Prostate gland (tissue), 2 donors: Measurements from ENCODE around the gene TFR2. TPM values are rescaled to one million over a fixed set of nuclear protein-coding genes. Genes with fewer than 3 reads are reported as not detected.

Experiments
- DNase-seq: peaks from one replicate; pipeline ENCODE4 v3.0.0-alpha.2; 2019; ENCODE audit warnings: low spot score
- H3K27ac ChIP-seq, 2 donors: fragments of 200-600 bp; sonication (generic); 2 replicates each; pipeline ENCODE4 v1.5.1; 2017 to 2019
- H3K27me3 ChIP-seq: fragments of 200-600 bp; sonication (generic); replicated peaks from 2 replicates; pipeline ENCODE4 v1.5.1; 2019; ENCODE audit not compliant: insufficient read depth
- H3K36me3 ChIP-seq, 2 donors: fragments of 200-600 bp; sonication (generic); 1 replicate in 1 of 2; 2 replicates in 1 of 2; pipeline versions ENCODE4 v1.5.1 to v1.8.1; 2017 to 2019
- H3K4me1 ChIP-seq: fragments of 200-600 bp; sonication (generic); replicated peaks from 2 replicates; pipeline ENCODE4 v1.5.1; 2019
- H3K4me3 ChIP-seq, 2 donors: fragments of 200-600 bp; sonication (generic); 2 replicates each; pipeline ENCODE4 v1.5.1; 2017 to 2019
- H3K9me3 ChIP-seq: fragments of 200-600 bp; sonication (generic); 2 replicates; pipeline ENCODE4 v1.5.1; 2017
- CTCF ChIP-seq, 4 experiments: fragments of 200-600 bp in 2 of 4; fragments of 450-650 bp in 2 of 4; sonication (generic) in 2 of 4; IDR thresholded peaks; 1 replicate in 3 of 4; 2 replicates in 1 of 4; pipeline ENCODE4 v1.5.1; 2016 to 2019; ENCODE audit warnings: antibody characterized with exemption in 4 of 4, mild to moderate bottlenecking in 2 of 4, moderate library complexity in 2 of 4
- POLR2A ChIP-seq: fragments of 450-650 bp; IDR thresholded peaks from one replicate; pipeline ENCODE4 v1.6.1; 2016; ENCODE audit warnings: antibody characterized with exemption, mild to moderate bottlenecking
- POLR2AphosphoS5 ChIP-seq: sonication (generic); formaldehyde crosslinking; IDR thresholded peaks from one replicate; pipeline ENCODE4 v1.6.1; 2017; ENCODE audit warnings: antibody characterized with exemption
- WGBS: methylation state at CpG from one replicate; pipeline ENCODE4 v1.1.5; 2018; 5-methylcytosine and 5-hydroxymethylcytosine counted together
- intact Hi-C: fragments of 100-400 bp; cut with DNase I; formaldehyde crosslinking; loops from one replicate; pipeline ENCODE4 v1.14.2; 2022
- total RNA-seq, 2 donors: library from RNA; depleted of rRNA; stranded (reverse); fragments of >200 nt; gene quantifications; one replicate each; pipeline ENCODE4 v1.1.0, GENCODE V29; 2016

The TFR2 gene
- total RNA-seq, 2 donors from 2014 or later: 0.59 to 2.3 TPM

DNA sequence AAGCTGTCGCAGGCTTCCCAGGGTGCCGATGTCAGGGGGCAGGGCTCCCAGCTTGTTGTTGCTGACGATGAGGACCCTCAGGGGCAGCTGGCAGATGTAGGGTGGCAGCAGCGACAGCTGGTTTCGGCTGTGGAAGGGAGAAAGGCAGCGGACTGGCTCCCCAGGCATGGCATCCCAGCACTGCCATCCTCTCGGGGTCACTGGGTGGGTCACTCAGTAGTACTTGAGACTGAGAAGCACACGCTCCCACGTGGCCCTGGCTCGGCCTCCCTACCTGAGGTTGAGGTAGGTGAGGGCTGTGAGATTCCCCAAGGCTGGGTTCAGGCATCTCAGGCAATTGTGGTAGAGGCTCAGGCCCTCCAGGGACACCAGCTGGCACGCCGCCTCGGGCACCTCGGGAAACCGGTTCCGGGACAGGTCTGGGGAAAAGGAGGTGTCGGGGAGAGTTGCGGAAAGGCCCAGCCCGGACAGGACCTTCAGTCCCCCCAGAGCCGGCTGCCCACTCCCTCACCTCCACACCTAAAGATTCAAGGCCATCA, 59.2 kb downstream of the TFR2 start:
- Histone ChIP-seq H3K4me1 (peaks cover 32% of the 10 kb centered on the region), H3K4me3 (peak overlapping the region in 1 of 2 donors; percentile 98), H3K36me3 (peaks cover 6 to 33% of the 10 kb centered on the region in 2 donors), H3K27me3 (no peaks in the 10 kb centered on the region), H3K27ac (peak overlapping the region; percentile 96 to 99), H3K9me3 (no peaks in the 10 kb centered on the region)
- intact Hi-C loops: loop anchor here (5.0 kb wide), 1 partner anchor 45 kb away; the partner anchor contains the start of gene AGFG2
- peak; percentile 74 for TF ChIP-seq POLR2AphosphoS5
- TF ChIP-seq POLR2A: no peak
- WGBS: 54% methylated on average over 20 of the region's 20 CpGs
- DNase-seq: peak; percentile 78

DNA sequence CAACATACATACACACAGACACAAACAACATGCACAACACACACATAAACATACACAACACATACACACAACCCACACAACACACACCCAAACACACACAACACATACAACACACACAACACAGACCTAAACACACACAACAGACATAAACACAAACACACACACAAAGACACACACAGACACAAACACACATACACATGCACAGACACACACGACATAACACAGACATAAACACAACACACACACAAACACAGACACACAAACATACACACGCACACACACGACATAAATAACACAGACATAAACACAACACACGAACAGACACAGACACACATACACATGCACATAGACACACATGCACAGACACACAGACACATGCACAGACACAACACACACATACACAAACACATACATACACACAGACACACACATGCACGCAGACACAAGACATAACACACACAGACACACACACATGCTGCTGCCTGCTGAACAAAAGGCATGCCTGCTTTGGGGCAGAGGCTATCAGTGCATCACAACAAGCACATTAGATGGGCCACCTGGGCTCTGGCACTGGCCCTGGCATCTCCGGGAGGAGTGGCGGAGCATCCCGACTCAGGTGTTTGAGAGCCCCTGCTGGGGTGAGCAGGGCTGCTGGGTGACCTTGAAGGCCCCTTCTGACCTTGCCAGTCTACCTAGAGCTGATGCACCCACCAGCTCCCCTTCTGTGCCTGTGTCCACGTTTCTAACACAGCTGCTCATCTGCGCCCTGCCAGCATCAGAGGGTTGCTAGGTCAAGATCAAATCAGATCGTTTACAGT, 60.7 kb downstream of the TFR2 start:
- Histone ChIP-seq H3K27me3 (no peaks in the 10 kb centered on the region), H3K9me3 (no peaks in the 10 kb centered on the region), H3K4me1 (peaks cover 32% of the 10 kb centered on the region), H3K4me3 (no peak overlapping the region), H3K27ac (no peak overlapping the region), H3K36me3 (peaks cover 10 to 46% of the 10 kb centered on the region in 2 donors)
- TF ChIP-seq POLR2A (no peak), CTCF (IDR thresholded peaks at IDR 0.05) (no peak), POLR2AphosphoS5 (no peak)
- intact Hi-C loops: loop anchor here (5.0 kb wide), 1 partner anchor 43 kb away; the partner anchor contains the start of gene AGFG2
- 84% methylated on average over 11 of the region's 11 CpGs for WGBS
- DNase-seq: no peak

GRCh38 chr7:100578246-100579183, 62.8 kb downstream of the TFR2 start:
- 91% methylated on average over 28 of the region's 28 CpGs for WGBS
- TF ChIP-seq POLR2A: no peak
- TF ChIP-seq POLR2AphosphoS5: no peak
- TF ChIP-seq CTCF (IDR thresholded peaks at IDR 0.05): no peak
- H3K27ac ChIP-seq: no peak overlapping the region
- intact Hi-C loops: no loop called here
- H3K4me3 ChIP-seq: no peak overlapping the region
- H3K36me3 ChIP-seq: peaks cover 14 to 46% of the 10 kb centered on the region in 2 donors
- H3K4me1 ChIP-seq: peaks cover 18% of the 10 kb centered on the region
- no peaks in the 10 kb centered on the region for H3K9me3 ChIP-seq
- H3K27me3 ChIP-seq: no peaks in the 10 kb centered on the region
- no peak for DNase-seq

DNA sequence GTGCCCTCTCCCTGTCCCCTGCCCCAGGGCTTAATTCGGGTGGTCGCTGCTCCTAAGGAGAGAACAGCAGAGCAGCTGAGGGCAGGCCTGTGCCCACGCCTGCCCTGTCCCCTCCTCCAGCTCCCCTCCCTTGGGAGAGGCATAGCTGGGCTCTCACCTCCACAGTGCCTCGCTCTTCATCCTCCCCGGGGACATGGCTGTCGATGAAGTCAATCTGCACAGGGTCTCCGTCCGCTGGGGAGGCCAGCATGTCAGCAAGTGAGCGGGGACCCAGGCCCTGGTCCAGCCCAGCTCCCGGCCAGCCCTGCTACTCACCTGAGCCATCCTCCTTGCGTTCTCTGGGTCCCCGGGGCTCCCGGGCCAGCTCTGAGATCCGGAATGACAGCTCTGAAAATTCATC, 63.8 kb downstream of the TFR2 start:
- peaks cover 8% of the 10 kb centered on the region for H3K4me1 ChIP-seq
- no peaks in the 10 kb centered on the region for H3K9me3 ChIP-seq
- no peak overlapping the region for H3K27ac ChIP-seq
- DNase-seq: no peak
- 89% methylated on average over 14 of the region's 14 CpGs for WGBS
- H3K27me3 ChIP-seq: no peaks in the 10 kb centered on the region
- H3K4me3 ChIP-seq: no peak overlapping the region
- TF ChIP-seq POLR2AphosphoS5 (no peak), POLR2A (no peak)
- intact Hi-C loops: no loop called here
- peaks cover 14 to 46% of the 10 kb centered on the region in 2 donors for H3K36me3 ChIP-seq

DNA sequence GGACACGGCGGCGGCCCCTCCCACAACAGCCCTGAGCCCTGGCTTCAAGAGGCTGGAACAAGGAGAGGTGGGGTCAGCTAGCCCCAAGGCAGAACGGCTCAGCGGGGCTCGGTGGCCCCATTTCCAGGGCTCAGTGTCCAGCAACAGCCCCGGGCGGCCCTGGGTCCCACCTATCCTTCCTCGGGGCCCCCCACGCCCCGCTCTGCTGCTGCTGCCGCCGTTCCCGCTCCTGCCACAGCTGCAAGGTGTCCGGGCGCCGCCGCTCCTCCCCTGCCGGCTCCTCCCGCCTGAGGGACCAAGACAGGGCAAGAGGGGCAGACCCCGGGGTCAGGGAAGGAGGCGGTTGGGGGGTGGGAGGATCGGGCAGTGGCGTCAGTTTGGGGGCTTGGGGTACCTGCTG, 64.2 kb downstream of the TFR2 start:
- 93% methylated on average over 23 of the region's 24 CpGs for WGBS
- Histone ChIP-seq H3K36me3 (peaks cover 14 to 46% of the 10 kb centered on the region in 2 donors), H3K9me3 (no peaks in the 10 kb centered on the region), H3K4me1 (peaks cover 5% of the 10 kb centered on the region), H3K27ac (no peak overlapping the region), H3K27me3 (no peaks in the 10 kb centered on the region), H3K4me3 (no peak overlapping the region)
- no peak for TF ChIP-seq CTCF (IDR thresholded peaks at IDR 0.05)
- no peak for TF ChIP-seq POLR2A
- no peak for TF ChIP-seq POLR2AphosphoS5
- intact Hi-C loops: no loop called here
- DNase-seq: no peak
